Neural cell (in vitro differentiated cells): ENCODE results near the gene FBXO5. TPM values are rescaled to one million over a fixed set of nuclear protein-coding genes. Genes with fewer than 3 reads are reported as not detected.

Experiments
- H2AFZ ChIP-seq: fragments of 200-600, 300-800 bp; sonication (generic), shearing (Covaris generic); 2 replicates; pipeline ENCODE4 v1.6.0; 2014; ENCODE audit warnings: low read depth, mild to moderate bottlenecking, antibody characterized with exemption, low read length, moderate library complexity
- H3F3A ChIP-seq: fragments of 200-600 bp; shearing (Covaris generic); 2 replicates; pipeline ENCODE4 v1.6.1; 2016; ENCODE audit warnings: mild to moderate bottlenecking, moderate library complexity, mixed read lengths, antibody characterized with exemption, low read length; ENCODE audit not compliant: insufficient read depth, poor library complexity, severe bottlenecking
- H3K27ac ChIP-seq: fragments of 200-600, 300-800 bp; sonication (generic), shearing (Covaris generic); 2 replicates; pipeline ENCODE4 v1.5.1; 2014; ENCODE audit warnings: mild to moderate bottlenecking, low read length, moderate library complexity
- H3K27me3 ChIP-seq: fragments of 300-800, 200-600 bp; sonication (generic), shearing (Covaris generic); 2 replicates; pipeline ENCODE4 v1.6.0; 2014; ENCODE audit warnings: mild to moderate bottlenecking, low read depth, low read length, moderate library complexity; ENCODE audit not compliant: insufficient read depth
- H3K36me3 ChIP-seq: fragments of 300-800, 200-600 bp; sonication (generic), shearing (Covaris generic); 2 replicates; pipeline ENCODE4 v1.5.1; 2014; ENCODE audit warnings: mild to moderate bottlenecking, antibody characterized with exemption, low read length, moderate library complexity; ENCODE audit not compliant: insufficient read depth
- H3K4me2 ChIP-seq: fragments of 300-800, 200-600 bp; sonication (generic), shearing (Covaris generic); 2 replicates; pipeline ENCODE4 v1.6.0; 2014; ENCODE audit warnings: mild to moderate bottlenecking, low read length
- H3K4me3 ChIP-seq: fragments of 300-800, 200-600 bp; sonication (generic), shearing (Covaris generic); 2 replicates; pipeline ENCODE4 v1.5.1; 2014; ENCODE audit warnings: mild to moderate bottlenecking, low read length, moderate library complexity
- H3K79me2 ChIP-seq: fragments of 200-600 bp; shearing (Covaris generic); replicated peaks from 2 replicates; pipeline ENCODE4 v1.6.0; 2014; ENCODE audit warnings: mild to moderate bottlenecking, low read length, moderate library complexity; ENCODE audit not compliant: insufficient read depth
- H3K9ac ChIP-seq: fragments of 300-800, 200-600 bp; sonication (generic), shearing (Covaris generic); 2 replicates; pipeline ENCODE4 v1.6.1; 2016; ENCODE audit warnings: mild to moderate bottlenecking, low read length, mixed read lengths
- H3K9me2 ChIP-seq: fragments of 200-600 bp; shearing (Covaris generic); 2 replicates; pipeline ENCODE4 v1.6.1; 2016; ENCODE audit warnings: mild to moderate bottlenecking, low read length, mixed read lengths; ENCODE audit not compliant: insufficient read depth
- H3K9me3 ChIP-seq: fragments of 200-600, 300-800 bp; sonication (generic), shearing (Covaris generic); 2 replicates; pipeline ENCODE4 v1.6.1; 2016; ENCODE audit warnings: mild to moderate bottlenecking, mixed run types, low read length, moderate library complexity, mixed read lengths
- H4K20me1 ChIP-seq: fragments of 200-600 bp; shearing (Covaris generic); 2 replicates; pipeline ENCODE4 v1.6.1; 2016; ENCODE audit warnings: mild to moderate bottlenecking, mixed run types; ENCODE audit not compliant: insufficient read depth
- EP300 ChIP-seq: fragments of 450-650 bp; conservative IDR thresholded peaks from 2 replicates; pipeline ENCODE4 v1.6.1; 2014; ENCODE audit warnings: antibody characterized with exemption, mild to moderate bottlenecking, moderate library complexity; ENCODE audit not compliant: poor library complexity, severe bottlenecking
- EZH2 ChIP-seq: fragments of 200-600, 300-800 bp; shearing (Covaris generic), sonication (generic); IDR thresholded peaks from 2 replicates; pipeline ENCODE4 v1.6.1; 2014; ENCODE audit warnings: antibody characterized with exemption, low read length, borderline replicate concordance, mild to moderate bottlenecking; ENCODE audit not compliant: insufficient read depth, poor library complexity, severe bottlenecking
- MXI1 ChIP-seq: fragments of 450-650 bp; conservative IDR thresholded peaks from 2 replicates; pipeline ENCODE4 v1.6.1; 2014; ENCODE audit warnings: antibody characterized with exemption, mild to moderate bottlenecking; ENCODE audit not compliant: poor library complexity, severe bottlenecking
- POLR2AphosphoS5 ChIP-seq: IDR thresholded peaks from 2 replicates; pipeline ENCODE4 v1.6.1; 2012
- RAD21 ChIP-seq: fragments of 450-650 bp; conservative IDR thresholded peaks from 2 replicates; pipeline ENCODE4 v1.6.1; 2014; ENCODE audit warnings: antibody characterized with exemption, mild to moderate bottlenecking, moderate library complexity
- SMC3 ChIP-seq: fragments of 450-650 bp; conservative IDR thresholded peaks from 2 replicates; pipeline ENCODE4 v1.6.1; 2014; ENCODE audit warnings: antibody characterized with exemption, mild to moderate bottlenecking, moderate library complexity; ENCODE audit not compliant: poor library complexity
- TAF1 ChIP-seq: IDR thresholded peaks from 2 replicates; pipeline ENCODE4 v1.6.1; 2012; ENCODE audit warnings: low read depth
- polyA plus RNA-seq: library from polyadenylated mRNA; depleted of rRNA; stranded (reverse); fragments of >200 nt; gene quantifications from 2 replicates; pipeline ENCODE4 v1.2.3, GENCODE V29; 2014
- TF ChIP-seq, protein P1 (sequence below): IDR thresholded peaks from 2 replicates; pipeline ENCODE4 v1.6.1; 2012; ENCODE audit warnings: borderline replicate concordance
- TF ChIP-seq, protein P2 (sequence below): fragments of 450-650 bp; IDR thresholded peaks from 2 replicates; pipeline ENCODE4 v1.5.1; 2014; ENCODE audit warnings: antibody characterized with exemption, mild to moderate bottlenecking, moderate library complexity; ENCODE audit not compliant: poor library complexity, severe bottlenecking

FBXO5 gene
- polyA plus RNA-seq, 1 donor from 2014 or later: 8.7 TPM

DNA sequence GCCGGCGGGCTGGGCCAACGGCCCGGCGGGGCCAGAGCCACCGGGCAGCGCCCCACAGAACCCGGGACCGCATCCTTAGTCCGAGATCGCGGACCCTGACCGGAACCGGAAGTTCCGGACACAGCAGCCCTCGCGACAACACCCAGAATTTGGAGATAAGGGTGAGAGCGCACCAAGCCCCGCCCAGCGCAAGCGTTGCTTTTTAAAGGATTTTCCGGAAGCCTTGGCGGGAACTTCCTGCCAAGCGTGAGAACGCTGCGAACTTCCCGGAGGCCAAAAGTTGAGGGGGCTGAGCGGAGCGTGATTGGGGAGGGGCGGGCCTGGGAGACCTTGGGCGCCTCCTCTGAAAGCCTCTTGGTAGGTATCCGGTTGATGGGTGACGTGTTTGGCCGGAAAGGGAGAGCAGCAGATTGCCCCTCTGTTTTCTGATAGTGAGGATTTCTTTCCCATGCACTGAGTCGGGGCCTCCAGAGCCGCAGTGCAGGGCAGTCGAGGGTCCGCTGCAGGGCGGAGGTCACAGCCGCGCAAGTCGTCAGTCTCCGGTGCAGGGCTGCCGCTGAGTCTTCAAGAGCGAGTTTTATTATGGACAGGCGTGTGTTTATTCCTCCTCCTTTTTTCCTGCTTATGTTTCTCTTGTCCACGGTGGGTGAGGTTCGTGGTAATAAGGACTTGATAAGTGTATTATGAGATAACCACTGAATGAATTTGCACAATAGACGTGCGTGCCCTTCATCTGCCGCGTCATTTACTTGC is 19.9 kb upstream of the FBXO5 start, which contains the start of gene MTRF1L:
MTRF1L (minus strand) TSS at position 97 of the 753 bp plus-strand sequence; CDS start at position 73, 24 bp downstream.
- H3K4me3 ChIP-seq: peak within 1 kb of the TSS; percentile 84
- H3K36me3 ChIP-seq: no peaks in the 10 kb centered on the region
- no peaks in the 10 kb centered on the region for H3K9me2 ChIP-seq
- H3K79me2 ChIP-seq: peaks cover 53% of the 10 kb centered on the region
- no peaks in the 10 kb centered on the region for H4K20me1 ChIP-seq
- peak within 1 kb of the TSS; percentile 70 for H3K9ac ChIP-seq
- no peaks in the 10 kb centered on the region for H3K27me3 ChIP-seq
- peak within 1 kb of the TSS; percentile 54 for H2AFZ ChIP-seq
- peak within 1 kb of the TSS; percentile 97 for H3K4me2 ChIP-seq
- peak within 1 kb of the TSS; percentile 51 for H3K27ac ChIP-seq
- peaks cover 6% of the 10 kb centered on the region for H3F3A ChIP-seq
- TF ChIP-seq, protein P1, sequence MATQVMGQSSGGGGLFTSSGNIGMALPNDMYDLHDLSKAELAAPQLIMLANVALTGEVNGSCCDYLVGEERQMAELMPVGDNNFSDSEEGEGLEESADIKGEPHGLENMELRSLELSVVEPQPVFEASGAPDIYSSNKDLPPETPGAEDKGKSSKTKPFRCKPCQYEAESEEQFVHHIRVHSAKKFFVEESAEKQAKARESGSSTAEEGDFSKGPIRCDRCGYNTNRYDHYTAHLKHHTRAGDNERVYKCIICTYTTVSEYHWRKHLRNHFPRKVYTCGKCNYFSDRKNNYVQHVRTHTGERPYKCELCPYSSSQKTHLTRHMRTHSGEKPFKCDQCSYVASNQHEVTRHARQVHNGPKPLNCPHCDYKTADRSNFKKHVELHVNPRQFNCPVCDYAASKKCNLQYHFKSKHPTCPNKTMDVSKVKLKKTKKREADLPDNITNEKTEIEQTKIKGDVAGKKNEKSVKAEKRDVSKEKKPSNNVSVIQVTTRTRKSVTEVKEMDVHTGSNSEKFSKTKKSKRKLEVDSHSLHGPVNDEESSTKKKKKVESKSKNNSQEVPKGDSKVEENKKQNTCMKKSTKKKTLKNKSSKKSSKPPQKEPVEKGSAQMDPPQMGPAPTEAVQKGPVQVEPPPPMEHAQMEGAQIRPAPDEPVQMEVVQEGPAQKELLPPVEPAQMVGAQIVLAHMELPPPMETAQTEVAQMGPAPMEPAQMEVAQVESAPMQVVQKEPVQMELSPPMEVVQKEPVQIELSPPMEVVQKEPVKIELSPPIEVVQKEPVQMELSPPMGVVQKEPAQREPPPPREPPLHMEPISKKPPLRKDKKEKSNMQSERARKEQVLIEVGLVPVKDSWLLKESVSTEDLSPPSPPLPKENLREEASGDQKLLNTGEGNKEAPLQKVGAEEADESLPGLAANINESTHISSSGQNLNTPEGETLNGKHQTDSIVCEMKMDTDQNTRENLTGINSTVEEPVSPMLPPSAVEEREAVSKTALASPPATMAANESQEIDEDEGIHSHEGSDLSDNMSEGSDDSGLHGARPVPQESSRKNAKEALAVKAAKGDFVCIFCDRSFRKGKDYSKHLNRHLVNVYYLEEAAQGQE: peak; percentile 2
- TF ChIP-seq, protein P2, sequence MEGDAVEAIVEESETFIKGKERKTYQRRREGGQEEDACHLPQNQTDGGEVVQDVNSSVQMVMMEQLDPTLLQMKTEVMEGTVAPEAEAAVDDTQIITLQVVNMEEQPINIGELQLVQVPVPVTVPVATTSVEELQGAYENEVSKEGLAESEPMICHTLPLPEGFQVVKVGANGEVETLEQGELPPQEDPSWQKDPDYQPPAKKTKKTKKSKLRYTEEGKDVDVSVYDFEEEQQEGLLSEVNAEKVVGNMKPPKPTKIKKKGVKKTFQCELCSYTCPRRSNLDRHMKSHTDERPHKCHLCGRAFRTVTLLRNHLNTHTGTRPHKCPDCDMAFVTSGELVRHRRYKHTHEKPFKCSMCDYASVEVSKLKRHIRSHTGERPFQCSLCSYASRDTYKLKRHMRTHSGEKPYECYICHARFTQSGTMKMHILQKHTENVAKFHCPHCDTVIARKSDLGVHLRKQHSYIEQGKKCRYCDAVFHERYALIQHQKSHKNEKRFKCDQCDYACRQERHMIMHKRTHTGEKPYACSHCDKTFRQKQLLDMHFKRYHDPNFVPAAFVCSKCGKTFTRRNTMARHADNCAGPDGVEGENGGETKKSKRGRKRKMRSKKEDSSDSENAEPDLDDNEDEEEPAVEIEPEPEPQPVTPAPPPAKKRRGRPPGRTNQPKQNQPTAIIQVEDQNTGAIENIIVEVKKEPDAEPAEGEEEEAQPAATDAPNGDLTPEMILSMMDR: peak; percentile 35
- TF ChIP-seq MXI1: peak; percentile 90
- no peak for TF ChIP-seq TAF1
- TF ChIP-seq SMC3: no peak
- TF ChIP-seq EP300: no peak
- TF ChIP-seq EZH2: no peak
- TF ChIP-seq POLR2AphosphoS5: peak; percentile 68
- no peak for TF ChIP-seq RAD21
- H3K9me3 ChIP-seq: no peaks in the 10 kb centered on the region

DNA sequence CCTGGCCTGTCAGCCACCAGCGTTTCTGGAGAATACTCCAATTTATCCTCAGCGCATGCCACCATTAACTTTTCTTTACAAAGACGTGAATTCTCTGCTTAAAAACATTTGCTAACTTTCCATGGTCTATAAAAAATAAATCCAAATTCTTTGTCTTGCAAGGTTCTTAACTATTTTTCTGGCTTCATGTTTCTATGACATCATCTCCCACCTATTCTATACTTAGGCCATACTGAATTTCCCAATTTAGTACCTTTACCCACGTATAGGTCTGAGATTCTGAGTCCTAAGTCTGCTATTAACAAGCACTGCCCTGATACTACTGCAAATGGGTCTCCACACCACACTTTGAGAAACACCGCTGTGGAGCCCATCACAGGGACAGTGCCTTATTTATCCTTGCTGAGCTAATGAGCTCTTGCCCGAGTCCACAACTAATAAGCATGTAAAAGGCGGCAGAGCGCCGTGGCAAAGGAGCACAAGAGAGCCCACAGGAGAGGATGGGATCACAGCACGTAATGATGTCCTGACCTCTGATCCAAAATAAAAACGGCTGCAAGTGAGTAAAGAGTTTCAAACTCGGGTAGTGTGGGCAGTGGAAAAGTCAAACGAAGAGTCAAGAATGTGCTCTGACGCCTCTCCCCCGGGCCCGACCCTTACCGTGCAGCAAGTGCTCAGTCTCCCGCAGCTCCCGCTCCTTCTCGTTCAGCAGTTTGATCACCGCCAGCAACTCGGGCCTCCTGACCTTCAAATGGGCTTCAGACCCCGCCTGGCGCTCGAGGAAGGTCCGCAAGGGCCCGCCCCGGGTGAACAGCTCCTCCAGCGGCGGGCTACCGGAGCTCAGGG is 19.1 kb upstream of the FBXO5 start:
- Histone ChIP-seq H3K4me3 (peak overlapping the region; percentile 84), H3K36me3 (no peaks in the 10 kb centered on the region), H3K9me3 (no peaks in the 10 kb centered on the region), H3K4me2 (peak overlapping the region; percentile 84), H3K9ac (peak overlapping the region; percentile 70), H3F3A (peaks cover 6% of the 10 kb centered on the region), H2AFZ (peak overlapping the region; percentile 54), H3K9me2 (no peaks in the 10 kb centered on the region), H3K79me2 (peaks cover 53% of the 10 kb centered on the region), H3K27ac (peak overlapping the region; percentile 51), H4K20me1 (no peaks in the 10 kb centered on the region), H3K27me3 (no peaks in the 10 kb centered on the region)
- TF ChIP-seq, protein P1: no peak
- TF ChIP-seq MXI1: no peak
- no peak for TF ChIP-seq EP300
- TF ChIP-seq EZH2: no peak
- no peak for TF ChIP-seq POLR2AphosphoS5
- TF ChIP-seq SMC3: no peak
- no peak for TF ChIP-seq RAD21
- no peak for TF ChIP-seq TAF1
- TF ChIP-seq, protein P2: no peak
